Measurements from ENCODE around the gene TMEM72. TPM values are rescaled to one million over a fixed set of nuclear protein-coding genes. Genes with fewer than 3 reads are reported as not detected.
A peak's percentile ranks its signal among the peaks of the same experiment; 100 is the strongest.
"Not testable (repeated sequence)": the region's sequence is repeated elsewhere in the genome, so short reads cannot be mapped to it uniquely, and the experiment has no call there.

TMEM72 gene
- total RNA-seq, result not detected in 2 replicates

DNA sequence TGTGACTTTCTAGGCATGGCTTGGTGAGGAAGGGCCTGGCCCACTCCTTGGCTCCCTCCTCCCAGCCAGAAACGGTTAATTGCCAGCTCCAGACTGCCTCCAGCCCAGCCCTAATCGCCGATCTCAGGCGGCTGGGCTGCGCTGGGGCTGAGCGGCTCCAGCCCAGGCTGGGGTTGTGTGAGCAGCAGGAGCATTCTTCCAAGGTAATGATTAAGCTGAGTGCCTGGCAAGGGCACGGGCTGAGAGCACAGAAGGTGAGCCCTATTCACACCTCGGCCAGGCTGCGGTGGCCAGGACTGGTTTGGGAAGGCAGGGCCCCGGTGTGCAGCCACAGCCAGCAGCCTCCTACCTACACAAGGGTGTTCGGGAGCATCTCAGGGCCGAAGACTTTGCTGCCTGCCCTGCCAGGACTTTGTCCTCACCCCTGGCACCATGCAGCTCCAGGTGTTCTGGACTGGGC lies at the start of gene TMEM72:
TSS of gene TMEM72 (plus strand) at position 257 of the 460 bp plus-strand sequence. CDS start at position 433, 176 bp downstream.
- DNase-seq, result no peak

DNA sequence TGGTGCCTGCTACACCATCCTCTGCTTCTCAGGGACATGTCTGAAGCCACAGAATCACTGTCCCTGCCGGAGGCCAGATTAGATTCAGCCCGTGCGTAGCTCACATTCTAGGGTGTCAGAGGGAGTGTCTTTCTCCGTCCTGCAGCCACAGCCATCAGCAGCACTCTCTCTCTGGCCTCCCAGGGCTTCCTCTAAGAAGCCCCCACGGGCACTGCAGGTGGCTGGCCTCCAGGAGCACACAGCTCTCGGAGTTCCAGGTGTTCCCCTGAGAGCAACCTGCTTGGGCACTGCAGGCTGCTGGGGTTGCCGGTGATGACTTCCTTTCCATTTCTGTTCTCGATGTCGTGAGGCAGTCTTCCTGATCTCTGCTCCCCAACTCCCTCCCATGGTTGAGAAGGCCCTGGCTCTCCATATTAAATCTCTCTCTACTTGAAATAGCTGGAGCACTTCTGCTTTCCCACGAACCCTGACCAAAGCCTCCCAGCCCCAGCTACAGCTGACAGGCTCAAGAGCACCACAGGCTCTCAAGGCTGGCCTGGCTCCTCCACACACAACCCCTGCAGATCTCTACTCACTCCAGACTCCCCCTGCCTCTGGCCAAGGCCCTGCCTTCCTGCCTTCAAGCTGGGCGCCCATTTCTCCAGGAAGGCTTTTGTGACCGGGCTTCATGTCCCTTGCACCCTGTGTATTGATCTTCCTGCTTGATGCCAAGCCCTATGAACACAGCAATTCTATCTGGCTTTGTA lies 49.0 kb upstream of the TMEM72 start:
- no peak for DNase-seq

DNA sequence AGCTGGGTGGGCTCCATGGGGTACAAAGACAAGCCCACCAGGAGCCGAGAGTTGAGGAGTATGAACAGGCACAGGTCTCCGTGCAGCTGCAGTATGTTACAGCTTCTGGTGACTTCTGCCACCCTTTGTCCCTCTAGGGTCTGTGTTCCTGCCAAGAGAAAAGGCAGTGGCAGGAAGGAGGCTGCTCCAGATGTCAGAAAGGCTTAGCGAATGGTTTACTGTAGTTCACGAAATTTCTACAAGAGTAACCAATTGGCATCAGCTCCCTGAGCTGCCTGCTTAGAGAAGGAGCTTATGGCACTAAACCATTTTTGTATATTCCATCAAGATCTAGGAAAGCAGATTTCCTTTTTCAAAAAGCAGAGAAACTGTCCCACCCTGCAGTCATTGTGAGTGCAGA lies 48.2 kb upstream of the TMEM72 start:
- DNase-seq, result no peak

DNA sequence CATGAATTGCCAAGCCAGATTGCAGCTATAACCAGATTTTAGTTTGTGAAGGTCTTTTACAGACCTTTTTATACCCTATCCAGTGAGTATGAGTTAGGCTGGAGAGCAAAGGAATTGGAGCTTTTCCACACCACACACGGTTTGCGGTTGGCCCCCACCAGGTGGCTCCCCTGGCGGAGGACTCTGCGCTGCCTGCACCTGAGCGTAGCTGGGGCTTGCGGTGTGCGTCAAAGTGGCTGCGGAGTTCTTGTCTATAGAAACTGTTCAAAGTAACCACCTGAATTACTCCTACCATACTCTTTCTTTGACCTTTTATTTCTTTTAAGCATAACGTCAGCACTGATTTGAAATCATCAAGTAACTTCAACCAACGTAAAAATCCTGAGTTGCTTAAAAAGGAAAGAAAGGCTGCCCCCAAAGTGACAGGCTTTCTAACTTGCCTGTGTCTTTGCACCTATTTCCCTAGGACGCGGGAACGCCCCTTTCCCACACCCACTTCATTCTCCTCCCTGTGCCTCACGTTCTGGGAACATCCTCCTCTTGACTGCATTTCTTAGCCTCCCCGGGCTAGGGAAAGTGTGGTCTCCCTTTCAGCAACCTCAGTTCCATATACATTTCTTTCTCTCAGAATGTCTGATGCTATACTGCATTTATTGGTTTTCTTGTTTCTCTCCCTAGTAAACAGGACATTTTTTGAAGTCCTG lies 47.6 kb upstream of the TMEM72 start:
- no peak for DNase-seq

DNA sequence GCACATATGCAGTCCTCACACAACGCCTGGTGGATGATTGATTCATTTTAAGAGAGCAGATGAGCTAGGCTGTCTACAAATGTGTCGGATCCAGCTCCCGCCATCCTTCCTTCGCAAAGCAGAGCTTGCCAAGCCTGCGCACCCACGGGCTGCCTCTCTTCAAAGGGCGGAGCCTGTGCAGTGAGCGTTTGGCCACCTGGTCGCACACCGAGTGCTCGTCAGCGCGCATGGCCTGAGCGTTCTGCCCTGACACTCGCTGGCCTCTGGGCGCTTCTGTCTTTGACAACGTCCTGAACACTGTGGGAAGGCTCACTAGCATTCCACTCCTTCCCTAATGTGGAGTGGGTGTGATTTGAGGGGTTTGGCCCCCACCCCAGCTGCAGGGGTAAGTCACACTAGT lies 47.1 kb upstream of the TMEM72 start:
- peak; percentile 29 for DNase-seq

DNA sequence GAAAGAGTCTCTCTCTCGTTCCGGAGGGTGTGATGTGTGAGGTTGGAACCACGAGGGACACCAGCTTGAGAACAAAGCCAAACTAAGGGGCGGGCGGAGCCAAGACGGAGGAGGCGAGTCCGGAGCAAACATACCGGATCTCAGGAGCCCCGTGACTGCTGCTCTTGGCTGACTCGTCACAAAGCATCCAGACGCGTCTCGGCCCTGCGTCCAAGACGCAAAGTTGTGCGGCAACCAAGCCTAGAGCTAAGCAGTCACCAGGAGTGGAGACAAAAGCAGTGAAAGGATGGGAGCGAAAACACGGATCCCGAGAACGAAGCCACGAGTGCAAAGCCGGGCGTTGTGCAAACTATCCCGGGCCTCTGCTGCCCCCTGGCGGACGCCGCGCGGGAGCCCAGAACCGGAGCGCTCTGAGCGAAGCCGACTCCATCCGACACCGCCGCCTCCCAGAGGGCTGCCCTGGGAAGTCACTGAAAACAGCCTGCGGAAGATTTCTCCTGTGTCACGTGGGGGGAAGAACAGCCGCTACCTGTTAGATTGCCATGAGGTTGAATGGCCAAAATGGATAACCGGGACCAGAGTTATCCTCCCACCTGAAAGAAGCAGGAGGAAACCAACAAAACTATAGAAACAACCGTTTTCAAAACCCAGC lies 46.4 kb upstream of the TMEM72 start:
- peak; percentile 87 for DNase-seq

DNA sequence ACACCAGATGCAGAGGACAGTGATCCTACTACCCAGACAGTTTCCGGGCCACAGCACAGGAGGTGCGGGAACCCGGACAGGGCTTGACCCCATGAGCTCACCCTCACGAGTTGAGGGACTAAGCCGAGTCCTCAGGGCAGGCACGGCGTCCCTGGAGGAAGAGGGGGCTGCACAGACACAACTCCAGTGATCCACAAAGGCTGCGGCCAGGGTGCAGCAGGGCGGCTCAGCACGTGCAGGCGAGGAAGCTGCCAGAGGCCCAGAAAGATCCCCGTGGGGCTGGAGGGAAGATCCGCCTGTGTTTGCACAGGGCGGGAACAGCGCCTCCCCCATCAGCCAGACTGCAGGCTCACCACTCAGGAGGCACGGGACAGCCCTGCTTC lies 45.9 kb upstream of the TMEM72 start:
- no peak for DNase-seq

- not testable (repeated sequence) for DNase-seq
Measured at GRCh38 chr10:44866367-44866766, 44.8 kb upstream of the TMEM72 start.

- DNase-seq, result no peak
Measured at GRCh38 chr10:44870031-44870430, 41.1 kb upstream of the TMEM72 start.

DNA sequence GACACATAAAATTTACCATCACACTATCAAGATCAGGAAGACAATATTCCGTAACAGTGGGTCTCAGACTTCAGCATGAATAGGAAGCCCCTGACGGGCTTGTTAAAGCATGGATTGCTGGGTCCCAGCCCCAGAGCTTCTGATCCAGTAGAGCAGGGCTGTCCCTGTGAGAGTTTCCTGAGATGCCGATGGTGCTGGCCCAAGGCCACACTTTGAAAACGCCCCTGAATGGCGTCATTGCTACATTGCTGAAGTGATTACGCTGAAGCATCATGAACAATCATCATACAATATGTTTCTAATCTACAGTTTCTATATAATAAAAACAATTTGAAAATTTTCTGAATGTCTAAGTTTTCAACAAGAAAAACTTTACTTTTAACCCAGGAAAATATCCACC lies 38.0 kb upstream of the TMEM72 start:
- DNase-seq, result no peak

DNA sequence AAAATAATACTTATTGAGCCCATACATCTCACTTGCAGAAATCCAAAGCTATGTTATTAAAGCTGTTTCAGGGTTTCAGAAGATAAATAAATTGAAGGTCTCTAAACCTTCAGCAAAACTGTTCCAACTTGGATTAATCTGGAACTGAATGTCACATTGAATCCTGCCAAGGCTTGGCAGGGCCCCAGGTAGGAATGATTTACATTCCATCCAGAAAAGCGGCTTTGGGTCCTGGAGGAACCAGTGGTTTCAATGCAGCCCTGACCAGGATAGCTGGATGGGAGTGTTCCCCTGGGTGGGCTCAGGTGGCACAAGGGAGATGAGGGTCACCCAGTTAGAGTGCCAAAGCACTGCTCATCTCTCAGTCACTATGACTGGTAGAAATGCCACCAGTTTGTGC lies 37.0 kb upstream of the TMEM72 start:
- DNase-seq, result no peak

- DNase-seq, result peak; percentile 77
Measured at GRCh38 chr10:44878706-44879530, 32.2 kb upstream of the TMEM72 start.

GRCh38 chr10:44879531-44879899 lies 31.6 kb upstream of the TMEM72 start:
- DNase-seq, result no peak

DNA sequence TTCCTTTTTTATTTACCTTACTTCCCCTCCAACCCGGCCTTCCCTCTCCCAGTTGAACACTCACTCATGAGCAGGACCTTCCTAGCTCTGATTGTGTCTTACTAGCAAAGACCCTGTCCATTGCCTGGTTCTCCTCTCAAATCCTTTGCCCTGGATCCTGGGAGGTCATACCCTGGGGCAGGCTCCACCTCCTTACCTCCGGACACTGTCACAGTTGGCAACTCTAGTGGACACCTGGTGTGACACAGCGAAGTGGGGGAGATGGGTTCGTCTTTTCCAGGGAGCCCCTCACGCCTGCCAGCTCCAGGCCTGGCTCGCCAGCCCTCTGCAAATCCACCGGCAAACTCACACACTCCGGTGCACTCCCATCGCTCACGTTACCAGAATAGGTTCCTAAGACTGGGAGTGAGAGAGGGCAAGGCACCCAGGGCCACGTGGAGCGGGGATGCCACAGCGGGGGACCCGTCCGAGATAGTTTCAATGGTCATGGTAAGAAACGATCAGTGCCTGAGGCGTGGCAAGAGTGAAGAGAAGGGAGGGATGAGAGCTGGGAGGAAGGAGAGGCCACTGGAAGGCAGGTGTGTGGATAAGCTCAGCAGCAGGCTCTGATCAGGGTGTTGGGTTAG lies 30.9 kb upstream of the TMEM72 start:
- DNase-seq, result no peak

GRCh38 chr10:44881649-44882048 lies 29.5 kb upstream of the TMEM72 start:
- no peak for DNase-seq

GRCh38 chr10:44882166-44882720 lies 28.9 kb upstream of the TMEM72 start:
- no peak for DNase-seq

DNA sequence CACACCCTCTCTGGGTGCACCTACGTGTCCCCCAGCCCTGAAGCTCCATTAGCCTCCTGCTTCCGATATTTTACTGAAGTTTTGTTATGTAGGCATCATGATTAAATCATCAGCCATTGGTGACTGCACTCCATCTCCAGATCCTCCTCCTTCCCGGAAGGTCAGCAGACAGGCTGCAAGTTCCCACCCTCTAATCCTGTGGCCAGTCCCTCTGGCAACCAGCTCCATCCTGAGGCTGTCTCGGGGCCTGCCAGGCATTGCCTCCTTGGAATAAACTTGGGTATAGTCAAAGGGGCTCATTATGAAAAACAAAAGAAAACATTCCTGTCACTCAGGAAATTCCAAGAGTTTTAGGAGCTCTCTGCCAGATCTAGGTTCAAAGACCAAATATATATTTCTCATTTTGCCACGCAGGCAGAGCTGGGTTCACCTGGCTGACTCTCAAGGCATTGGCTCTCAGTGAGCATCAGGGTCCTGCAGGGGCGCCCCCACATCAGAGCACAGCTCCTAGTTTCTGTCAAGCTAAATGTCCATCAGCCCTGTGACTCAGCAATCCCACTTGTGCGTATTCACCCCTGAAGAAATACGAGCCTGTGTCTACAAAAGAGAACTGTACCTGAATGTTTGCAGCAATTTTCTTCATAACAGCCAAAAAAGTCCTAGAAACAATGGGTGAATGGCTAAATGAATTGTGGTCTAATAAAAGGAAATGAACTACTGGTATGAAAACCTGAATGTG lies 27.4 kb upstream of the TMEM72 start:
- DNase-seq, result no peak

DNA sequence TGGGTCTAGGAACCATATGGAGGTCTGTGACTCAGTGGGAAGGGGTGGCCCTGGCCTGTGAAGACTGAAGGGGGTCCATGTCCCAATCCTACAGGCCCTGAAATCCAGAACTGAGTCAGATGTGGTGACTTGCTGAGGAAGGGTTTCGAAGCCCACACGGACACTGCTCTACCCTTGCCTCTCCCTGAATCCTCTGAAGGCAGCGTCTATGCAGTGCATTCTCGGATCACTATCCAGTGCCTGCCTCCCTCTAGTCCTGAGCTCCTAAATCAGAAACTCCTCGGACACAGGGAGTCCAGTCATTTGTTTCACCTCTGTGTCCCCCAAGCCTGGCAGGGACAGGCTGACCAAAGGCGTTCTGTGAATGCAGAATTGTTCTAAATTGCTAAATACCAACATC lies 25.4 kb upstream of the TMEM72 start:
- DNase-seq, result no peak

- no peak for DNase-seq
Measured at GRCh38 chr10:44886966-44887365, 24.2 kb upstream of the TMEM72 start.

DNA sequence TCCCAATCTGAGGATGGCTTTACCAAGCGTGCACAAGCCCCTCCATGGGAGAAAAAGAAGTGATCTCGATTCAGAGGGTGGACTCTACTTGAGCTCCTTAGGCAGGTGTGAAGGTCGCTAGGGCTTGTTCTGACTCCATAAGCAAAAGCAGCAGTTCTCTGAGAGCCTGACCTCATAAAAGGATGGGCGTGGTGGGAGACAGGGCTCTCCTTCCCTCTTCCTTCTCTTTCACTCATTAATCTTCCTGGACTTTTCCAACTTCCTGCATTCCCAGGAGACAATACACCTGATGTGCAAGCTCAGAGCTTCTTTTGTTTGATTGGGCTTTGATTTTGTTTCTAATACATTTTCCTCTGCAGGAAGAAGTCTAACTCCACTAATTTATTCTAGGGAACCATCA lies 22.3 kb upstream of the TMEM72 start:
- DNase-seq, result no peak

GRCh38 chr10:44889834-44890233 lies 21.3 kb upstream of the TMEM72 start:
- no peak for DNase-seq

Data from dermis blood vessel endothelial cell (primary cell).